ENCODE measurements around the gene PRRG4. TPM values are rescaled to one million over a fixed set of nuclear protein-coding genes. Genes with fewer than 3 reads are reported as not detected.

PRRG4 gene
- total and polyA plus RNA-seq, 2 of the 13 experiments (the other 11 are each of a cell fraction or from before 2014, with no cell fraction given), result 0.24 to 0.95 TPM

GRCh38 chr11:32829157-32829679 is 509 bp upstream of the PRRG4 start:
- ATAC-seq, result no peak
- BruUV-seq (replicated peaks), result TSS peak; percentile 59

More at GRCh38 chr11:32829157-32829679, 509 bp upstream of the PRRG4 start:
- POLR2A ChIA-PET, result no interaction called here
- in situ Hi-C loops (cut with HindIII; ENCODE audit: extremely low pct_ligation_motif_present, low pct_unique_long_range_greater_than_20kb), result no loop called here
- H3K9ac ChIP-seq (ENCODE audit: insufficient read depth, low read depth, low read length), result peak overlapping the region; percentile 55
- no peak for DNase-seq (ENCODE audit: low spot score)
- intact Hi-C loops (cut with micrococcal nuclease; ENCODE audit: unreplicated experiment), result no loop called here
- H3K4me1 ChIP-seq (ENCODE audit: insufficient read depth, low read length), result peaks cover 10% of the 10 kb centered on the region
- H2AFZ ChIP-seq (ENCODE audit: low read length), result peak overlapping the region; percentile 37
- TF ChIP-seq RFX5 (IDR thresholded peaks at IDR 0.05; ENCODE audit: low read depth, low read length) (no peak), ZNF747 (CRISPR knock-in tag; IDR thresholded peaks at IDR 0.05; ENCODE audit: borderline replicate concordance) (0 out of 2 replicates have a peak, but pooled peaks have one; percentile 41), ZNF646 (CRISPR knock-in tag; IDR thresholded peaks at IDR 0.05) (no peak), ZNF691 (CRISPR knock-in tag; IDR thresholded peaks at IDR 0.05; ENCODE audit: borderline replicate concordance, low read depth) (no peak), ZNF337 (CRISPR knock-in tag; IDR thresholded peaks at IDR 0.05; ENCODE audit: borderline replicate concordance, low read depth) (no peak), IRF1 (CRISPR knock-in tag; IDR thresholded peaks at IDR 0.05; ENCODE audit: low read depth) (no peak), CSRNP2 (CRISPR knock-in tag; conservative IDR thresholded peaks at IDR 0.05; ENCODE audit: low read depth) (no peak), SRSF1 (optimal IDR thresholded peaks at IDR 0.05; ENCODE audit: low read depth, low read length) (no peak), ZNF567 (CRISPR knock-in tag; IDR thresholded peaks at IDR 0.05; ENCODE audit: borderline replicate concordance) (no peak), ZNF670 (CRISPR knock-in tag; IDR thresholded peaks at IDR 0.05; ENCODE audit: borderline replicate concordance) (0 out of 2 replicates have a peak, but pooled peaks have one; percentile 14), ZNF317 (CRISPR knock-in tag; IDR thresholded peaks at IDR 0.05) (no peak), NCOR1 (IDR thresholded peaks at IDR 0.05; ENCODE audit: borderline replicate concordance, low read length) (no peak), ZNF839 (CRISPR knock-in tag; IDR thresholded peaks at IDR 0.05; ENCODE audit: borderline replicate concordance) (no peak)
- peak overlapping the region; percentile 51 to 80 (median 64) for H3K4me3 ChIP-seq (replicated peaks in 1 of 3; ENCODE audit: insufficient read depth in 1 of 3, low read depth in 2 of 3, low read length in 3 of 3)
- CTCF ChIA-PET (ENCODE audit: low intra/inter-chr PET ratio, low total read pairs), result no interaction called here
- H3K36me3 ChIP-seq (replicated peaks in 1 of 2; ENCODE audit: control insufficient read depth in 1 of 2, insufficient read depth in 2 of 2, low read length in 2 of 2), result no peaks in the 10 kb centered on the region
- no peaks in the 10 kb centered on the region for H3K9me3 ChIP-seq (ENCODE audit: low read length)
- H3K79me2 ChIP-seq (ENCODE audit: insufficient read depth, low read length), result no peaks in the 10 kb centered on the region
- FAIRE-seq, result no peak
- peak overlapping the region; percentile 86 for H3K4me2 ChIP-seq (ENCODE audit: low read depth, low read length)
- 8% methylated on average over 12 of the region's 12 CpGs for WGBS (ENCODE audit: low lambda C conversion rate)
- no peaks in the 10 kb centered on the region for H4K20me1 ChIP-seq (ENCODE audit: insufficient read depth, low read length)
- H3K27ac ChIP-seq (ENCODE audit: extremely low read length, insufficient read depth, low read length), result no peak overlapping the region
- peaks cover 0 to 5% of the 10 kb centered on the region in 2 experiments; a peak in 1 of 5 replicates for H3K27me3 ChIP-seq (ENCODE audit: control insufficient read depth in 1 of 2, insufficient read depth in 2 of 2, low read length in 2 of 2)
